PC-3 (cell line): Measurements from ENCODE around the gene AKAP13. TPM values are rescaled to one million over a fixed set of nuclear protein-coding genes. Genes with fewer than 3 reads are reported as not detected.

Experiments
- ATAC-seq: fragments of 200-7000 bp; cut with Tn5 transposase; 2 replicates; pipeline ENCODE4 v1.9.1; 2020; ENCODE audit warnings: mild to moderate bottlenecking, moderate library complexity
- BruUV-seq: library from RNA; stranded (reverse); fragments of 400-500 nt; replicated peaks from 2 replicates; lab custom pipeline; 2021; lab: Mats Ljungman, UMichigan
- CTCF ChIA-PET: fragments of 300-600 bp; sonication (Branson Sonifier 250); formaldehyde crosslinking; loops from one replicate; lab custom pipeline; 2022; ENCODE audit warnings: antibody characterized with exemption; lab: Charles Lee
- POLR2A ChIA-PET: fragments of 300-600 bp; sonication (Branson Sonifier 250); formaldehyde crosslinking; loops from one replicate; lab custom pipeline; 2022; ENCODE audit warnings: antibody characterized with exemption; ENCODE audit not compliant: unreplicated experiment; lab: Charles Lee
- DNase-seq: peaks from one replicate; pipeline ENCODE4 v3.0.0-alpha.2; 2015
- H2AFZ ChIP-seq: fragments of 300-600 bp; sonication (generic); 2 replicates; pipeline ENCODE4 v1.6.0; 2016; ENCODE audit warnings: antibody characterized with exemption, low read length
- H3F3A ChIP-seq: fragments of 300-600 bp; sonication (generic); one replicate; pipeline ENCODE4 v1.6.0; 2017; ENCODE audit warnings: antibody characterized with exemption, low read length, control low read depth, mild to moderate bottlenecking; ENCODE audit not compliant: unreplicated experiment
- H3K27ac ChIP-seq: fragments of 300-600 bp; sonication (generic); 2 replicates; pipeline ENCODE4 v1.5.1; 2016; ENCODE audit warnings: mild to moderate bottlenecking, low read length
- H3K27me3 ChIP-seq: fragments of 300-600 bp; sonication (generic); 2 replicates; pipeline ENCODE4 v1.6.1; 2016; ENCODE audit warnings: low read length, mixed read lengths
- H3K36me3 ChIP-seq: fragments of 300-600 bp; sonication (generic); 2 replicates; pipeline ENCODE4 v1.6.1; 2016; ENCODE audit warnings: low read depth, mixed run types, low read length, mixed read lengths
- H3K4me1 ChIP-seq: fragments of 300-600 bp; sonication (generic); 2 replicates; pipeline ENCODE4 v1.5.1; 2016; ENCODE audit warnings: low read length; ENCODE audit not compliant: insufficient read depth
- H3K4me2 ChIP-seq: fragments of 300-600 bp; sonication (generic); 2 replicates; pipeline ENCODE4 v1.6.0; 2016; ENCODE audit warnings: low read length
- H3K4me3 ChIP-seq: fragments of 300-600 bp; sonication (generic); 2 replicates; pipeline ENCODE4 v1.5.1; 2016; ENCODE audit warnings: mild to moderate bottlenecking, low read length, mixed read lengths
- H3K79me2 ChIP-seq: fragments of 300-600 bp; sonication (generic); 2 replicates; pipeline ENCODE4 v1.6.1; 2017; ENCODE audit warnings: low read length, mixed read lengths
- H3K9ac ChIP-seq: fragments of 300-600 bp; sonication (generic); 2 replicates; pipeline ENCODE4 v1.6.0; 2016; ENCODE audit warnings: mild to moderate bottlenecking, low read length
- H3K9me2 ChIP-seq: fragments of 300-600 bp; sonication (generic); replicated peaks from 2 replicates; pipeline ENCODE4 v1.6.1; 2016; ENCODE audit warnings: mixed run types, low read length, mixed read lengths
- H3K9me3 ChIP-seq: fragments of 300-600 bp; sonication (generic); 2 replicates; pipeline ENCODE4 v1.6.1; 2016; ENCODE audit warnings: low read length, mixed read lengths
- H4K20me1 ChIP-seq: fragments of 300-600 bp; sonication (generic); 2 replicates; pipeline ENCODE4 v1.6.1; 2016; ENCODE audit warnings: low read length, mixed read lengths
- EZH2 ChIP-seq: fragments of 300-600 bp; sonication (generic); IDR thresholded peaks from one replicate; pipeline ENCODE4 v1.6.1; 2017; ENCODE audit warnings: antibody characterized with exemption, mild to moderate bottlenecking, low read length; ENCODE audit not compliant: unreplicated experiment
- EZH2phosphoT487 ChIP-seq: fragments of 300-600 bp; sonication (generic); IDR thresholded peaks from 2 replicates; pipeline ENCODE4 v1.6.1; 2018; ENCODE audit warnings: mild to moderate bottlenecking, antibody characterized with exemption, low read length, borderline replicate concordance
- intact Hi-C: fragments of 100-400 bp; cut with micrococcal nuclease; formaldehyde crosslinking; loops from 2 replicates; pipeline ENCODE4 v1.9.0; 2023
- total RNA-seq: library from RNA; depleted of rRNA; stranded (reverse); fragments of >200 nt; gene quantifications from 2 replicates; pipeline ENCODE4 v1.2.3, GENCODE V29; 2014
- TF ChIP-seq, protein P1 (sequence below): fragments of 300-600 bp; sonication (generic); conservative IDR thresholded peaks from 2 replicates; pipeline ENCODE4 v1.5.1; 2017; ENCODE audit warnings: antibody characterized with exemption, low read depth, mild to moderate bottlenecking, low read length

AKAP13 gene
- total RNA-seq, 1 experiment from 2014 or later, result 36.8 TPM

DNA sequence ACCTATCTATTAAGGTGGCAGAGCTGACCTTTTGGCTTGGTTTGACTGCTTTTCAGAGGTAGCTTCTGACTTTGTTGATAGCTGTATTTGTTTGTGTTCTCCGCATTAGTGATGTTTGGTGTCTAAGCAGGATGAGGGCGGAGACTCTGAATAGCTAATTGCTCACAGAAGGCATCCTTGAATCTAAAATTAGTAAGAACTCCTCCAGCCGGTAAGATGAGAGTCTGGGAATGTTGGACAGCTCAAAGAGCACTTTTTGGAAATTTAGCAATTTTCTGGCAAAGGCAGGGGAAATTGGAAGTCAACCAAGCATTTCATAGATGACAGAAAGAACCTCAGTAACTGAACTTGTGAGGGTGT lies 240.3 kb downstream of the AKAP13 start:
- no peak for TF ChIP-seq EZH2
- TF ChIP-seq EZH2phosphoT487, result no peak
- TF ChIP-seq, protein P1, sequence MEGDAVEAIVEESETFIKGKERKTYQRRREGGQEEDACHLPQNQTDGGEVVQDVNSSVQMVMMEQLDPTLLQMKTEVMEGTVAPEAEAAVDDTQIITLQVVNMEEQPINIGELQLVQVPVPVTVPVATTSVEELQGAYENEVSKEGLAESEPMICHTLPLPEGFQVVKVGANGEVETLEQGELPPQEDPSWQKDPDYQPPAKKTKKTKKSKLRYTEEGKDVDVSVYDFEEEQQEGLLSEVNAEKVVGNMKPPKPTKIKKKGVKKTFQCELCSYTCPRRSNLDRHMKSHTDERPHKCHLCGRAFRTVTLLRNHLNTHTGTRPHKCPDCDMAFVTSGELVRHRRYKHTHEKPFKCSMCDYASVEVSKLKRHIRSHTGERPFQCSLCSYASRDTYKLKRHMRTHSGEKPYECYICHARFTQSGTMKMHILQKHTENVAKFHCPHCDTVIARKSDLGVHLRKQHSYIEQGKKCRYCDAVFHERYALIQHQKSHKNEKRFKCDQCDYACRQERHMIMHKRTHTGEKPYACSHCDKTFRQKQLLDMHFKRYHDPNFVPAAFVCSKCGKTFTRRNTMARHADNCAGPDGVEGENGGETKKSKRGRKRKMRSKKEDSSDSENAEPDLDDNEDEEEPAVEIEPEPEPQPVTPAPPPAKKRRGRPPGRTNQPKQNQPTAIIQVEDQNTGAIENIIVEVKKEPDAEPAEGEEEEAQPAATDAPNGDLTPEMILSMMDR, result no peak
- no peak for ATAC-seq
- no TSS peak for BruUV-seq
- Histone ChIP-seq H3K36me3 (0 out of 2 replicates have a peak, but pooled peaks cover 4% of the 10 kb centered on the region), H3K4me2 (no peak overlapping the region), H2AFZ (no peak overlapping the region), H3K9ac (no peak overlapping the region), H3K9me3 (no peaks in the 10 kb centered on the region), H3K9me2 (no peaks in the 10 kb centered on the region), H3K27me3 (no peaks in the 10 kb centered on the region), H3K4me1 (no peaks in the 10 kb centered on the region), H3K27ac (no peak overlapping the region), H4K20me1 (no peaks in the 10 kb centered on the region), H3K79me2 (no peaks in the 10 kb centered on the region), H3F3A (no peaks in the 10 kb centered on the region), H3K4me3 (no peak overlapping the region)
- POLR2A ChIA-PET, result interaction anchor here (0.6 to 0.7 kb wide), 2 partner anchors 13 to 33 kb away, joined by 3 read pairs; no protein-coding TSS in a partner anchor
- no peak for DNase-seq
- intact Hi-C loops, result no loop called here
- CTCF ChIA-PET, result no interaction called here

DNA sequence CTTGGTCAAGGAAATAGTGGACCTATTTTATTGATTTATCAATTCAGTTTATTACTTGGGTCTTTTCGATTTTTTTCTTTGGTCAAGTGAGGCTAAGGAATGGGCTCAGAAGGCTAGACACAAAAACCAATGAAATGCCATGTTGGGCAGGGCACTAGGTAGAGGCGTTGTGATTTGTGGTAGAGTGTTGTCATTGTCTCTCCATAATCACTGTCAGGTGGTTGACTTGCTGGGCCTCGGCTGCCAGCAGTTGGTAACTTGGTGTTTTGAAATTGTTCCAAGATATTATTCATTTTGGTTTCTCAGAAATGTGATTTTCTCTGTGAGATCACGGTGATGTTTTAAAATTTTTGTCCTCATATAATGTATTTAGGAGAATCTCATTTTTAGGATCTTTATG lies 240.7 kb downstream of the AKAP13 start:
- H3K4me2 ChIP-seq, result no peak overlapping the region

More for the DNA sequence above, 240.7 kb downstream of the AKAP13 start:
- Histone ChIP-seq H4K20me1 (no peaks in the 10 kb centered on the region), H3K9me3 (no peaks in the 10 kb centered on the region), H3K9ac (no peak overlapping the region), H3K4me1 (no peaks in the 10 kb centered on the region), H3K9me2 (no peaks in the 10 kb centered on the region), H3K4me3 (no peak overlapping the region), H3K36me3 (0 out of 2 replicates have a peak, but pooled peaks cover 4% of the 10 kb centered on the region), H3K79me2 (no peaks in the 10 kb centered on the region), H3K27me3 (no peaks in the 10 kb centered on the region), H3K27ac (no peak overlapping the region), H2AFZ (no peak overlapping the region), H3F3A (no peaks in the 10 kb centered on the region)
- BruUV-seq, result no TSS peak
- intact Hi-C loops, result no loop called here
- ATAC-seq, result no peak
- TF ChIP-seq EZH2 (no peak), EZH2phosphoT487 (no peak)
- TF ChIP-seq, protein P1, result no peak
- DNase-seq, result no peak
- ChIA-PET POLR2A (interaction anchor here (0.6 to 0.7 kb wide), 2 partner anchors 14 to 32 kb away, joined by 3 read pairs; no protein-coding TSS in a partner anchor), CTCF (no interaction called here)
